Trophoblast cell (in vitro differentiated cells and primary cell): Measurements from ENCODE around the gene AEN.

Source experiments
- DNase-seq, 2 donors: peaks; one replicate each; pipeline ENCODE4 v3.0.0-alpha.2; 2016
- H2AFZ ChIP-seq: 2 replicates; pipeline ENCODE4 v1.6.1; 2013; ENCODE audit warnings: low read length, moderate library complexity, mild to moderate bottlenecking; ENCODE audit not compliant: insufficient read depth, poor library complexity
- H2AK5ac ChIP-seq: 2 replicates; pipeline ENCODE4 v1.6.1; 2013; ENCODE audit warnings: mild to moderate bottlenecking, low read length
- H2BK120ac ChIP-seq: 2 replicates; pipeline ENCODE4 v1.6.1; 2013; ENCODE audit warnings: low read length, mild to moderate bottlenecking, moderate library complexity; ENCODE audit not compliant: insufficient read depth, poor library complexity
- H2BK12ac ChIP-seq: 2 replicates; pipeline ENCODE4 v1.6.1; 2013; ENCODE audit warnings: mild to moderate bottlenecking, low read length, moderate library complexity
- H2BK5ac ChIP-seq: 2 replicates; pipeline ENCODE4 v1.6.1; 2013; ENCODE audit warnings: low read length, low read depth, moderate library complexity, mild to moderate bottlenecking; ENCODE audit not compliant: poor library complexity
- H3K14ac ChIP-seq: 2 replicates; pipeline ENCODE4 v1.6.1; 2013; ENCODE audit warnings: mild to moderate bottlenecking, low read length
- H3K18ac ChIP-seq: 2 replicates; pipeline ENCODE4 v1.6.1; 2013; ENCODE audit warnings: mild to moderate bottlenecking, low read length
- H3K23ac ChIP-seq: 2 replicates; pipeline ENCODE4 v1.6.1; 2013; ENCODE audit warnings: low read length
- H3K27ac ChIP-seq: 2 replicates; pipeline ENCODE4 v1.5.1; 2013; ENCODE audit warnings: low read depth, mild to moderate bottlenecking, inconsistent platforms, low read length, moderate library complexity
- H3K27me3 ChIP-seq: 2 replicates; pipeline ENCODE4 v1.6.1; 2013; ENCODE audit warnings: inconsistent platforms, mild to moderate bottlenecking, low read length, moderate library complexity; ENCODE audit not compliant: insufficient read depth
- H3K36me3 ChIP-seq, 2 experiments: 1 replicate in 1 of 2; 2 replicates in 1 of 2; pipeline ENCODE4 v1.6.1; 2013; ENCODE audit warnings: low read length in 2 of 2, mild to moderate bottlenecking in 2 of 2, moderate library complexity in 1 of 2; ENCODE audit not compliant: insufficient read depth in 2 of 2, control insufficient read depth in 1 of 2
- H3K4ac ChIP-seq: 2 replicates; pipeline ENCODE4 v1.6.1; 2013; ENCODE audit warnings: low read depth, mild to moderate bottlenecking, low read length, moderate library complexity
- H3K4me1 ChIP-seq, 2 experiments: 1 replicate in 1 of 2; 2 replicates in 1 of 2; pipeline ENCODE4 v1.6.1; 2013; ENCODE audit warnings: low read length in 2 of 2, mild to moderate bottlenecking in 2 of 2, moderate library complexity in 1 of 2; ENCODE audit not compliant: insufficient read depth in 2 of 2, control insufficient read depth in 1 of 2
- H3K4me2 ChIP-seq: 2 replicates; pipeline ENCODE4 v1.6.1; 2013; ENCODE audit warnings: inconsistent platforms, mild to moderate bottlenecking, low read length, moderate library complexity
- H3K4me3 ChIP-seq: 2 replicates; pipeline ENCODE4 v1.5.1; 2013; ENCODE audit warnings: mild to moderate bottlenecking, low read depth, low read length, inconsistent platforms
- H3K79me1 ChIP-seq: one replicate; pipeline ENCODE4 v1.6.1; 2013; ENCODE audit warnings: low read length
- H3K79me2 ChIP-seq: 2 replicates; pipeline ENCODE4 v1.6.1; 2013; ENCODE audit warnings: low read length, mild to moderate bottlenecking; ENCODE audit not compliant: control insufficient read depth, insufficient read depth, poor library complexity
- H3K9ac ChIP-seq: 2 replicates; pipeline ENCODE4 v1.6.1; 2013; ENCODE audit warnings: mild to moderate bottlenecking, low read length
- H3K9me3 ChIP-seq: 2 replicates; pipeline ENCODE4 v1.6.1; 2013; ENCODE audit warnings: low read depth, mild to moderate bottlenecking, control low read depth, inconsistent platforms, low read length; ENCODE audit not compliant: insufficient read depth
- H4K12ac ChIP-seq: 2 replicates; pipeline ENCODE4 v1.6.1; 2013; ENCODE audit warnings: low read depth, mild to moderate bottlenecking, low read length, moderate library complexity
- H4K8ac ChIP-seq: 2 replicates; pipeline ENCODE4 v1.6.1; 2013; ENCODE audit warnings: low read depth, mild to moderate bottlenecking, low read length, moderate library complexity
- H4K91ac ChIP-seq: one replicate; pipeline ENCODE4 v1.6.1; 2013; ENCODE audit warnings: low read depth, mild to moderate bottlenecking, low read length, moderate library complexity
- WGBS: extraction: QIAGEN DNeasy Blood & Tissue Kit; methylation state at CpG from one replicate; pipeline ENCODE4 v1.1.7; 2013; ENCODE audit warnings: missing lambda C conversion rate; ENCODE audit not compliant: insufficient read length, insufficient coverage; ENCODE audit errors: extremely low coverage; 5-methylcytosine and 5-hydroxymethylcytosine counted together

AEN gene

GRCh38 chr15:88627463-88627862 is 6.3 kb downstream of the AEN start:
- WGBS, result no CpG with 5 or more reads among the region's 1 CpG
- Histone ChIP-seq H3K4me2 (no peak overlapping the region), H3K27me3 (no peaks in the 10 kb centered on the region), H4K8ac (no peak overlapping the region), H4K12ac (no peak overlapping the region), H3K23ac (no peak overlapping the region), H3K27ac (no peak overlapping the region), H3K79me1 (peaks cover 2% of the 10 kb centered on the region), H2BK120ac (no peak overlapping the region), H3K9me3 (peaks cover 2% of the 10 kb centered on the region), H3K79me2 (peaks cover 22% of the 10 kb centered on the region), H3K14ac (no peak overlapping the region), H3K18ac (no peak overlapping the region), H2BK5ac (no peak overlapping the region), H2AK5ac (no peak overlapping the region), H4K91ac (no peak overlapping the region), H3K36me3 (peaks cover 64 to 78% of the 10 kb centered on the region in 2 experiments), H3K4me1 (peaks cover 11 to 14% of the 10 kb centered on the region in 2 experiments), H2AFZ (no peak overlapping the region), H3K4me3 (no peak overlapping the region), H2BK12ac (no peak overlapping the region), H3K9ac (no peak overlapping the region), H3K4ac (peak overlapping the region; percentile 51)
- DNase-seq, result no peak

DNA sequence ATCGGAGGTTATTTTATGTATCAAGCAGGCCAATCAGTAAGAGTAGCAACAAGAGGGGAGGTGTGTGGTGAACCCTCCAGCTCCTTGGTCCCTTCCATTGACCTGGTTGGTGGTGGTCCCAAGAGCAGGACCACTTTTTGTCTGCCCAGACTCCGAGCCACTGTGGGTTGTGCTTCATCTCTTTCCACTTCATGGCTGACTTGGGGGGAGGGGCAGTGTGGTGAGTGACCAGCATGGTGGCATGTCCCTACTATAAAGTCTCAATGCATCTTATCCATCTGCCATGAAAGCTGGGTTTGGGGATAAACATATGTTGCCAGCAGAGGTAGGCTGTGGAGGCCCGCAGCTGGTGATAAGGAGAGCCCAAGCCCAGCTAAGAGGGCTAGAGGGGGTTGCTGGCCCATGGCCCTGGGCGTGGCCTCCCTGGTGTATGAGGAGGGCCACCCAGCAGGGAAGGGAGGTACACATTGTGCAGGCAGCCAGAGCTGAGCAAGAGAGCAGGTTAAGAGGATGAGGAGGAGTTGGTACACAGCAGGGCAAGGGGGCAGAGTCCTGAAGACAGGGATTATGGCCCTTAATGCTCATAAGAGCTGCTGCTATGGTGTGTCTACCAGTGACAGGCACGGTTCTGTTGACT is 7.0 kb downstream of the AEN start:
- Histone ChIP-seq H2AK5ac (no peak overlapping the region), H3K14ac (no peak overlapping the region), H3K27ac (no peak overlapping the region), H3K79me1 (peaks cover 2% of the 10 kb centered on the region), H4K91ac (no peak overlapping the region), H3K18ac (no peak overlapping the region), H3K36me3 (peaks cover 65 to 78% of the 10 kb centered on the region in 2 experiments), H2AFZ (no peak overlapping the region), H3K4ac (no peak overlapping the region), H3K4me1 (peaks cover 11% of the 10 kb centered on the region in 2 experiments), H3K27me3 (no peaks in the 10 kb centered on the region), H3K79me2 (peaks cover 20% of the 10 kb centered on the region), H3K9ac (no peak overlapping the region), H2BK12ac (no peak overlapping the region), H3K9me3 (peaks cover 2% of the 10 kb centered on the region), H4K8ac (no peak overlapping the region), H3K4me3 (no peak overlapping the region), H3K23ac (no peak overlapping the region), H3K4me2 (no peak overlapping the region), H2BK5ac (no peak overlapping the region), H4K12ac (no peak overlapping the region), H2BK120ac (no peak overlapping the region)
- no CpG with 5 or more reads among the region's 5 CpGs for WGBS
- DNase-seq, result no peak

GRCh38 chr15:88629071-88629470 is 7.9 kb downstream of the AEN start:
- H3K9me3 ChIP-seq, result peaks cover 2% of the 10 kb centered on the region
- no peak overlapping the region for H2BK12ac ChIP-seq
- no peak overlapping the region for H2AK5ac ChIP-seq
- H3K27ac ChIP-seq, result no peak overlapping the region
- H3K4ac ChIP-seq, result no peak overlapping the region
- no peak overlapping the region for H2BK5ac ChIP-seq
- DNase-seq, result no peak
- H3K27me3 ChIP-seq, result no peaks in the 10 kb centered on the region
- no peak overlapping the region for H3K4me2 ChIP-seq
- H4K8ac ChIP-seq, result no peak overlapping the region
- H3K18ac ChIP-seq, result no peak overlapping the region
- H2AFZ ChIP-seq, result no peak overlapping the region
- no peak overlapping the region for H3K14ac ChIP-seq
- H2BK120ac ChIP-seq, result no peak overlapping the region
- H3K4me3 ChIP-seq, result no peak overlapping the region
- peaks cover 2% of the 10 kb centered on the region for H3K79me1 ChIP-seq
- H4K91ac ChIP-seq, result no peak overlapping the region
- peaks cover 10% of the 10 kb centered on the region for H3K79me2 ChIP-seq
- peaks cover 2% of the 10 kb centered on the region in 2 experiments for H3K4me1 ChIP-seq
- H3K9ac ChIP-seq, result no peak overlapping the region
- no peak overlapping the region for H4K12ac ChIP-seq
- no CpG with 5 or more reads among the region's 16 CpGs for WGBS
- H3K23ac ChIP-seq, result no peak overlapping the region
- peaks cover 60 to 73% of the 10 kb centered on the region in 2 experiments for H3K36me3 ChIP-seq

GRCh38 chr15:88630141-88630721 is 9.1 kb downstream of the AEN start:
- H3K4me2 ChIP-seq, result no peak overlapping the region
- H3K14ac ChIP-seq, result no peak overlapping the region
- no CpG with 5 or more reads among the region's 9 CpGs for WGBS
- no peak overlapping the region for H4K8ac ChIP-seq
- H3K18ac ChIP-seq, result peak overlapping the region; percentile 42
- no peaks in the 10 kb centered on the region for H3K79me1 ChIP-seq
- no peaks in the 10 kb centered on the region for H3K4me1 ChIP-seq
- H2BK12ac ChIP-seq, result no peak overlapping the region
- H3K9me3 ChIP-seq, result peaks cover 2% of the 10 kb centered on the region
- H3K4me3 ChIP-seq, result peak overlapping the region; percentile 4
- no peak overlapping the region for H3K23ac ChIP-seq
- H3K9ac ChIP-seq, result no peak overlapping the region
- peaks cover 56 to 69% of the 10 kb centered on the region in 2 experiments for H3K36me3 ChIP-seq
- no peaks in the 10 kb centered on the region for H3K27me3 ChIP-seq
- DNase-seq, result no peak
- peaks cover 6% of the 10 kb centered on the region for H3K79me2 ChIP-seq
- no peak overlapping the region for H2AFZ ChIP-seq
- H3K4ac ChIP-seq, result no peak overlapping the region
- no peak overlapping the region for H4K91ac ChIP-seq
- no peak overlapping the region for H2BK5ac ChIP-seq
- no peak overlapping the region for H2AK5ac ChIP-seq
- H3K27ac ChIP-seq, result no peak overlapping the region
- H4K12ac ChIP-seq, result no peak overlapping the region
- no peak overlapping the region for H2BK120ac ChIP-seq
